Measurements from ENCODE around the gene MITD1.
"Not testable (repeated sequence)": the region's sequence is repeated elsewhere in the genome, so short reads cannot be mapped to it uniquely, and the experiment has no call there.

MITD1 gene

GRCh38 chr2:99180755-99181623 lies at the start of gene MITD1, which contains the start of gene MRPL30:
Gene MITD1, minus strand, starts transcription at chr2:99181058. Its CDS starts 77 bp downstream, at chr2:99180981.
Gene MRPL30, plus strand, starts transcription at chr2:99181184. Its CDS starts 5,020 bp downstream, at chr2:99186204.
- peak; percentile 97 for DNase-seq

GRCh38 chr2:99217929-99218501 lies 37.2 kb upstream of the MITD1 start:
- DNase-seq = no peak

GRCh38 chr2:99216096-99216495 lies 35.2 kb upstream of the MITD1 start:
- DNase-seq = no peak

- no peak for DNase-seq
Measured at GRCh38 chr2:99205491-99205890, 24.6 kb upstream of the MITD1 start.

GRCh38 chr2:99201959-99202678 lies 21.3 kb upstream of the MITD1 start:
- DNase-seq = no peak

GRCh38 chr2:99200076-99200800 lies 19.4 kb upstream of the MITD1 start:
- no peak for DNase-seq

GRCh38 chr2:99198103-99198841 lies 17.4 kb upstream of the MITD1 start:
- no peak for DNase-seq

GRCh38 chr2:99192364-99192763 lies 11.5 kb upstream of the MITD1 start:
- not testable (repeated sequence) for DNase-seq

- no peak for DNase-seq
Measured at GRCh38 chr2:99190548-99190947, 9.7 kb upstream of the MITD1 start.

GRCh38 chr2:99188357-99188756 lies 7.5 kb upstream of the MITD1 start:
- no peak for DNase-seq

- DNase-seq = no peak
Measured at GRCh38 chr2:99187011-99187410, 6.2 kb upstream of the MITD1 start.

GRCh38 chr2:99184811-99185210 lies 4.0 kb upstream of the MITD1 start:
- no peak for DNase-seq

- no peak for DNase-seq
Measured at GRCh38 chr2:99183025-99183424, 2.2 kb upstream of the MITD1 start.

- peak; percentile 41 for DNase-seq
Measured at GRCh38 chr2:99181624-99182000, 754 bp upstream of the MITD1 start.

GRCh38 chr2:99171377-99172140 lies 9.3 kb downstream of the MITD1 start:
- no peak for DNase-seq

- no peak for DNase-seq
Measured at GRCh38 chr2:99169534-99169933, 11.3 kb downstream of the MITD1 start.

- DNase-seq = no peak
Measured at GRCh38 chr2:99166218-99166617, 14.6 kb downstream of the MITD1 start.

- no peak for DNase-seq
Measured at GRCh38 chr2:99159594-99159993, 21.3 kb downstream of the MITD1 start.

- no peak for DNase-seq
Measured at GRCh38 chr2:99158599-99158998, 22.3 kb downstream of the MITD1 start.

GRCh38 chr2:99156891-99157290 lies 24.0 kb downstream of the MITD1 start:
- peak; percentile 19 for DNase-seq
